Heart left ventricle (tissue), 16 donors: ENCODE results near the gene GDPD4. TPM values are rescaled to one million over a fixed set of nuclear protein-coding genes. Genes with fewer than 3 reads are reported as not detected.

ENCODE experiments used
- ATAC-seq, 4 donors: fragments of 200-7000 bp; cut with Tn5 transposase; one replicate each; pipeline ENCODE4 v1.9.1; 2020 to 2022; ENCODE audit warnings: moderate library complexity in 4 of 4, mild to moderate bottlenecking in 3 of 4, moderate number of reproducible peaks in 1 of 4
- DNase-seq, 5 donors: peaks; one replicate each; pipeline ENCODE4 v3.0.0-alpha.2; 2020
- H3K27ac ChIP-seq, 12 donors: fragments of 200-600 bp; sonication (generic) in 4 of 12; one replicate each; pipeline versions ENCODE4 v1.5.0 to v1.8.0; 2016 to 2022; ENCODE audit warnings: mild to moderate bottlenecking in 2 of 12
- H3K27me3 ChIP-seq, 9 donors: fragments of 200-600 bp; sonication (generic) in 2 of 9; one replicate each; pipeline versions ENCODE4 v1.5.1 to v1.8.0; 2016 to 2022; ENCODE audit warnings: mild to moderate bottlenecking in 3 of 9
- H3K36me3 ChIP-seq, 9 donors: fragments of 200-600 bp; sonication (generic) in 2 of 9; one replicate each; pipeline versions ENCODE4 v1.5.0 to v1.8.0; 2018 to 2022; ENCODE audit warnings: mild to moderate bottlenecking in 2 of 9
- H3K4me1 ChIP-seq, 12 donors: fragments of 200-600 bp; sonication (generic) in 4 of 12; one replicate each; pipeline versions ENCODE4 v1.5.0 to v1.8.0; 2016 to 2022; ENCODE audit warnings: mild to moderate bottlenecking in 3 of 12
- H3K4me3 ChIP-seq, 12 donors: fragments of 200-600 bp; sonication (generic) in 4 of 12; one replicate each; pipeline versions ENCODE4 v1.5.0 to v1.8.0; 2017 to 2022; ENCODE audit warnings: mild to moderate bottlenecking in 9 of 12, moderate library complexity in 4 of 12
- H3K9me3 ChIP-seq, 12 donors: fragments of 200-600 bp; sonication (generic) in 4 of 12; one replicate each; pipeline versions ENCODE4 v1.5.0 to v1.8.0; 2016 to 2022; ENCODE audit warnings: mild to moderate bottlenecking in 1 of 12
- POLR2A ChIP-seq, 2 donors: fragments of 450-650 bp; IDR thresholded peaks; one replicate each; pipeline ENCODE4 v1.6.1; 2017; ENCODE audit warnings: antibody characterized with exemption in 2 of 2, mild to moderate bottlenecking in 2 of 2, moderate library complexity in 2 of 2
- WGBS, 4 donors: extraction: QIAGEN DNeasy Blood & Tissue Kit in 2 of 4; methylation state at CpG; one replicate each; pipeline versions ENCODE4 v1.1.5 to v1.1.7; 2013 to 2018; 5-methylcytosine and 5-hydroxymethylcytosine counted together
- intact Hi-C, 10 donors: fragments of 100-400 bp; cut with DNase I; formaldehyde crosslinking; loops; one replicate each; pipeline versions ENCODE4 v1.11.1 to v1.14.2; 2022
- polyA plus RNA-seq, 2 donors: library from polyadenylated mRNA; stranded (reverse); fragments of 200-250 nt; gene quantifications; one replicate each; pipeline ENCODE4 v1.2.3, GENCODE V29; 2013
- total RNA-seq, 9 donors: library from RNA; depleted of rRNA in 2 of 9; stranded (reverse); fragments of >200 nt in 2 of 9; fragmentation: NEBNext Ultra II Directional in 3 of 9; extraction: Animal tissue kit (Norgen Biotek cat#: 25700) in 3 of 9; gene quantifications; one replicate each; pipeline versions ENCODE4 v1.1.0 to v1.2.4, GENCODE V29; 2016 to 2023
- TF ChIP-seq, protein P1 (sequence below), 12 donors: fragments of 200-600 bp; sonication (generic) in 4 of 12; IDR thresholded peaks; one replicate each; pipeline versions ENCODE4 v1.5.0 to v1.8.0; 2018 to 2022; ENCODE audit warnings: antibody characterized with exemption in 12 of 12, mild to moderate bottlenecking in 5 of 12
- donor health status: ischemic (EF 13 %, LVEDD 7.1; RV severe dilation, severe dysfunction).
- donor health status: healthy with polysubstance abuse.
- donor health status: DM: no; HTN: yes; CAD: no.
- donor health status: DM: no; HTN: no; CAD: no.
- donor health status: ischemic (EF 25% LVEDD 6.9; RV normal size, moderate dysfunction).
- donor health status: ischemic (EF 25% LVEDD 5.7; RV mildly dilated, moderate dysfunction).
- donor health status: healthy.
- donor health status: DM: yes; HTN: yes; CAD: no.
- donor health status: ischemic (EF 35%, LVEDD 5.7; RV mildly dilated, moderate dysfunction).
- donor health status: nonischemic (EF 11% LVEDD 7.7; RV severe dilation, severe dysfunction).
- donor health status: DM: yes; HTN: yes; CAD: no.
- donor health status: PGD.
- donor health status: ischemic (EF 29% LVEDD 5.4; RV normal size, mild dysfunction).
- donor health status: nonischemic (EF 23%, LVEDD 6.1; RV moderate dilation, normal function).

The GDPD4 gene
- total and polyA plus RNA-seq, 11 donors = 0.19 TPM; not detected in 10

DNA sequence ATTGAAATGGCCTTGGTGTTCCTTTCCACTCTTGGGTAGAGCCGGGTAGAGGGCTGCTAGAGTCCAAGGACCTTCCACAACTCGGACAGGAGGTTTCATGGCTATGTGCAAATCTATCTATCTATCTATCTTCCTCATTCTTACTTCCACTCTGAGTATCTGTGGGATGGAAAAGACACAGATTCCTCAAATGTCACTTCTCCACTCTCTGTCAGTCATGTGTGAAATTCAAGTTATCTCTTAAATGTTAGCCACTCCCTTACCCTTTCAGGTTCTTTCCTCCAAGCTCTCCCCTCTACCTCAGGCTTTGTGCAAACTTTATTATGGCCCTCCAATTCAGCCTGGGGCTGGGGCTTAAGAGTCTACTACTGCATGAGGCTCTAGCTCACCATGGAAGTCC, 84.3 kb downstream of the GDPD4 start:
- no peak for DNase-seq
- H3K4me3 ChIP-seq = no peak overlapping the region
- H3K9me3 ChIP-seq = no peaks in the 10 kb centered on the region
- no peaks in the 10 kb centered on the region for H3K4me1 ChIP-seq
- TF ChIP-seq, protein P1, sequence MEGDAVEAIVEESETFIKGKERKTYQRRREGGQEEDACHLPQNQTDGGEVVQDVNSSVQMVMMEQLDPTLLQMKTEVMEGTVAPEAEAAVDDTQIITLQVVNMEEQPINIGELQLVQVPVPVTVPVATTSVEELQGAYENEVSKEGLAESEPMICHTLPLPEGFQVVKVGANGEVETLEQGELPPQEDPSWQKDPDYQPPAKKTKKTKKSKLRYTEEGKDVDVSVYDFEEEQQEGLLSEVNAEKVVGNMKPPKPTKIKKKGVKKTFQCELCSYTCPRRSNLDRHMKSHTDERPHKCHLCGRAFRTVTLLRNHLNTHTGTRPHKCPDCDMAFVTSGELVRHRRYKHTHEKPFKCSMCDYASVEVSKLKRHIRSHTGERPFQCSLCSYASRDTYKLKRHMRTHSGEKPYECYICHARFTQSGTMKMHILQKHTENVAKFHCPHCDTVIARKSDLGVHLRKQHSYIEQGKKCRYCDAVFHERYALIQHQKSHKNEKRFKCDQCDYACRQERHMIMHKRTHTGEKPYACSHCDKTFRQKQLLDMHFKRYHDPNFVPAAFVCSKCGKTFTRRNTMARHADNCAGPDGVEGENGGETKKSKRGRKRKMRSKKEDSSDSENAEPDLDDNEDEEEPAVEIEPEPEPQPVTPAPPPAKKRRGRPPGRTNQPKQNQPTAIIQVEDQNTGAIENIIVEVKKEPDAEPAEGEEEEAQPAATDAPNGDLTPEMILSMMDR (IDR thresholded peaks at IDR 0.05) = no peak
- TF ChIP-seq POLR2A (IDR thresholded peaks at IDR 0.05) = no peak
- no peaks in the 10 kb centered on the region for H3K27me3 ChIP-seq
- H3K36me3 ChIP-seq = peaks cover 0 to 5% (median 0%) of the 10 kb centered on the region in 9 donors
- H3K27ac ChIP-seq = no peak overlapping the region
- ATAC-seq = no peak
- WGBS, 4 donors = 69 to 78% (median 72%) methylated on average over 2 of the region's 2 CpGs
- intact Hi-C loops = no loop called here

DNA sequence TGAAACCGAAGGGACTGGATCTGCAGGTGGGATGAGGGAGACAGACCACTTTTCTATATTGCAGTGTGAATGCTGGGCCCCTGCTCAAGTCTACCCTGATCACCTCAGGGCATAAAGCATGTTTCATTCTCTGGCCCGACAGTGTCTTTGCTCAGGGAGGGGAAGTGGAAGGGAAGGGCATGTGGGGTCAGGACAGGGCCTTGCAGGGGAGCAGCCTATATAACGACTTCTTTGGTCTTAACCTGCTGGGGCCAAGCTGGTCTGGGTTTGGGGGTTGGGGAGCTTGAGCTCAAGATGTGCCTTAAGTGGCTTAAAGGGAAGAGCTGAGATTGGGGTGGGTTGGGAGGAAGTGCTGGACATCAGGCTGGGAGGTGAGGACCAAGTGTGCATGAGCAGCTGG, 86.4 kb downstream of the GDPD4 start:
- 66 to 88% (median 73%) methylated on average over 3 of the region's 3 CpGs for WGBS, 4 donors
- ATAC-seq = no peak
- no peaks in the 10 kb centered on the region for H3K27me3 ChIP-seq
- peaks cover 0 to 5% (median 0%) of the 10 kb centered on the region in 9 donors for H3K36me3 ChIP-seq
- DNase-seq = no peak
- H3K4me1 ChIP-seq = no peaks in the 10 kb centered on the region
- H3K4me3 ChIP-seq = no peak overlapping the region
- TF ChIP-seq, protein P1 (IDR thresholded peaks at IDR 0.05) = no peak
- no peak for TF ChIP-seq POLR2A (IDR thresholded peaks at IDR 0.05)
- H3K9me3 ChIP-seq = no peaks in the 10 kb centered on the region
- intact Hi-C loops = no loop called here
- no peak overlapping the region for H3K27ac ChIP-seq

- intact Hi-C loops = no loop called here
- WGBS, 4 donors = 73 to 82% (median 81%) methylated on average over 6 to 9 of the region's 9 CpGs
- no peaks in the 10 kb centered on the region for H3K9me3 ChIP-seq
Observed at GRCh38 chr11:77214557-77214956, 86.9 kb downstream of the GDPD4 start.

GRCh38 chr11:77213589-77214428, 87.7 kb downstream of the GDPD4 start:
- Histone ChIP-seq H3K9me3 (no peaks in the 10 kb centered on the region), H3K4me1 (no peaks in the 10 kb centered on the region), H3K27me3 (no peaks in the 10 kb centered on the region), H3K4me3 (no peak overlapping the region), H3K36me3 (peaks cover 0 to 5% (median 0%) of the 10 kb centered on the region in 9 donors), H3K27ac (no peak overlapping the region)
- TF ChIP-seq POLR2A (IDR thresholded peaks at IDR 0.05) = no peak
- TF ChIP-seq, protein P1 (IDR thresholded peaks at IDR 0.05) = no peak
- intact Hi-C loops = no loop called here
- no peak for DNase-seq
- WGBS, 4 donors = 85 to 93% (median 90%) methylated on average over 12 to 18 of the region's 18 CpGs
- ATAC-seq = no peak

More at GRCh38 chr11:77214557-77214956, 86.9 kb downstream of the GDPD4 start:
- H3K36me3 ChIP-seq = peaks cover 0 to 5% (median 0%) of the 10 kb centered on the region in 9 donors
- TF ChIP-seq, protein P1 (IDR thresholded peaks at IDR 0.05) = no peak
- TF ChIP-seq POLR2A (IDR thresholded peaks at IDR 0.05) = no peak
- no peak for ATAC-seq
- no peak for DNase-seq
- H3K4me3 ChIP-seq = no peak overlapping the region
- no peaks in the 10 kb centered on the region for H3K27me3 ChIP-seq
- no peak overlapping the region for H3K27ac ChIP-seq
- H3K4me1 ChIP-seq = no peaks in the 10 kb centered on the region
